Stimulated activated CD4-positive, alpha-beta T cell treated with anti-CD3 and anti-CD28 coated beads, Interleukin-1b, Interleukin-23, amount 100 ng/mL, for 4 hours (primary cell): ENCODE results near the gene MYH7B.

ENCODE experiments used
- DNase-seq, 2 donors: peaks; one replicate each; pipeline ENCODE4 v3.0.0-alpha.2; 2020; ENCODE audit warnings: low read depth in 2 of 2

MYH7B gene

GRCh38 chr20:34945315-34946077 is 10.2 kb upstream of the MYH7B start:
- DNase-seq: no peak

- no peak for DNase-seq
Observed at GRCh38 chr20:34946661-34947060, 9.0 kb upstream of the MYH7B start.

GRCh38 chr20:34947336-34947735 is 8.3 kb upstream of the MYH7B start:
- DNase-seq: no peak

- DNase-seq: no peak
Observed at GRCh38 chr20:34948030-34948429, 7.6 kb upstream of the MYH7B start.

- DNase-seq: no peak
Observed at GRCh38 chr20:34949120-34949519, 6.5 kb upstream of the MYH7B start.

GRCh38 chr20:34951252-34951651 is 4.4 kb upstream of the MYH7B start:
- no peak for DNase-seq

- no peak for DNase-seq
Observed at GRCh38 chr20:34951652-34952051, 4.0 kb upstream of the MYH7B start.

GRCh38 chr20:34952671-34953070 is 3.0 kb upstream of the MYH7B start:
- DNase-seq: no peak

GRCh38 chr20:34953960-34954359 is 1.7 kb upstream of the MYH7B start:
- DNase-seq: no peak

- DNase-seq: no peak
Observed at GRCh38 chr20:34954904-34955230, 801 bp upstream of the MYH7B start.

- no peak for DNase-seq
Observed at GRCh38 chr20:34956041-34956458, 382 bp downstream of the MYH7B start.

- no peak for DNase-seq
Observed at GRCh38 chr20:34956751-34957472, 1.2 kb downstream of the MYH7B start.

GRCh38 chr20:34964486-34964885 is 8.8 kb downstream of the MYH7B start:
- no peak for DNase-seq

- no peak for DNase-seq
Observed at GRCh38 chr20:34965051-34965450, 9.4 kb downstream of the MYH7B start.

GRCh38 chr20:34967421-34967820 is 11.8 kb downstream of the MYH7B start:
- DNase-seq: no peak

GRCh38 chr20:34968042-34968775 is 12.5 kb downstream of the MYH7B start:
- no peak for DNase-seq

- no peak for DNase-seq
Observed at GRCh38 chr20:34970193-34970840, 14.6 kb downstream of the MYH7B start.

GRCh38 chr20:34970846-34971560 is 15.3 kb downstream of the MYH7B start:
- no peak for DNase-seq

- DNase-seq: no peak
Observed at GRCh38 chr20:34971561-34972235, 16.0 kb downstream of the MYH7B start.

- DNase-seq: no peak
Observed at GRCh38 chr20:34974246-34974645, 18.6 kb downstream of the MYH7B start.

GRCh38 chr20:34976286-34976685 is 20.6 kb downstream of the MYH7B start:
- DNase-seq: no peak
